ENCODE data around the gene PRIM1.
A peak's percentile ranks its signal among the peaks of the same experiment; 100 is the strongest.

PRIM1 gene

DNA sequence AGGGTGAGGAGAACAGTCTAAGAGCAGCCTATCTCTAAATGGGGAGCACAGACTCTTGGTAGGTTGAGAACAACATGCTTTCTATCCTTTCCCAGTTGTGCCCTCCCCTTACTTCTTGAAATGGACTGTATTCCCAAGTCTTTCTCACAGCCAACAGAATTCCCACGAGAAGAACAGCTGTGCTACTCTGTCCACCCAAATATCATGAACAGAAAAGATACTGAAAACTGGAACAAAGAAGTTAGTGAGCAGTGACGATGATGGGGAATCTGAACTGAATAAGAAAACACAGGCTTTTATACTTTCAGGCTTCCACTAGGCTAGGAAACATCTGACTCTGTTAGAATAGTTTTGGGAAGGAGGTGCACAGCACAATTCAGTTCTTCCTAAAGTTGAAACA lies 30.4 kb downstream of the PRIM1 start:
- TF ChIP-seq, protein P1, sequence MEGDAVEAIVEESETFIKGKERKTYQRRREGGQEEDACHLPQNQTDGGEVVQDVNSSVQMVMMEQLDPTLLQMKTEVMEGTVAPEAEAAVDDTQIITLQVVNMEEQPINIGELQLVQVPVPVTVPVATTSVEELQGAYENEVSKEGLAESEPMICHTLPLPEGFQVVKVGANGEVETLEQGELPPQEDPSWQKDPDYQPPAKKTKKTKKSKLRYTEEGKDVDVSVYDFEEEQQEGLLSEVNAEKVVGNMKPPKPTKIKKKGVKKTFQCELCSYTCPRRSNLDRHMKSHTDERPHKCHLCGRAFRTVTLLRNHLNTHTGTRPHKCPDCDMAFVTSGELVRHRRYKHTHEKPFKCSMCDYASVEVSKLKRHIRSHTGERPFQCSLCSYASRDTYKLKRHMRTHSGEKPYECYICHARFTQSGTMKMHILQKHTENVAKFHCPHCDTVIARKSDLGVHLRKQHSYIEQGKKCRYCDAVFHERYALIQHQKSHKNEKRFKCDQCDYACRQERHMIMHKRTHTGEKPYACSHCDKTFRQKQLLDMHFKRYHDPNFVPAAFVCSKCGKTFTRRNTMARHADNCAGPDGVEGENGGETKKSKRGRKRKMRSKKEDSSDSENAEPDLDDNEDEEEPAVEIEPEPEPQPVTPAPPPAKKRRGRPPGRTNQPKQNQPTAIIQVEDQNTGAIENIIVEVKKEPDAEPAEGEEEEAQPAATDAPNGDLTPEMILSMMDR (IDR thresholded peaks at IDR 0.05; ENCODE audit: low read length, missing control alignments): no peak
- peak overlapping the region; percentile 20 for H3K4me3 ChIP-seq (replicated peaks; ENCODE audit: low read depth, low read length)
- DNase-seq (ENCODE audit: low read depth): no peak

DNA sequence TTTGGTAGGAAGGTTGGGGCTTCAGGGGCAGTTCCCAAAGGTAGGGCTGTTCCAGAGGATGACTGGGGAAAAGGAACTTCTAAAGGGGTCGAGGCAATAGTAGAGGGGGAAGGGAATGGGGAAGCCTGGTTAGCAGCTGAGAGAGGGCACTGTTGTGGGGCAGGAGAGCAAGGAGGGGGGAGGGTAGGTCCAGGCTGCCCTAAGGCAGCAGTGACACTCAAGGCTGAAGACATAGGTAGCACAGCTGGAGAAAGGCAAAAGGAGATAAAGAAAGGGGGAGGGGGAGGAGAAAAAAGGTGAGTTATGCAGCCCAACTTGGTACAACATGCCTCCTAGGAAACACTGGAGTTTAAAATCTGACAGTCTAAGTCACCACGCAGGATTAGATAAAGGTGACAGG lies 30.9 kb downstream of the PRIM1 start:
- TF ChIP-seq, protein P1 (IDR thresholded peaks at IDR 0.05; ENCODE audit: low read length, missing control alignments): no peak
- no peak for DNase-seq (ENCODE audit: low read depth)
- H3K4me3 ChIP-seq (replicated peaks; ENCODE audit: low read depth, low read length): peak overlapping the region; percentile 20

DNA sequence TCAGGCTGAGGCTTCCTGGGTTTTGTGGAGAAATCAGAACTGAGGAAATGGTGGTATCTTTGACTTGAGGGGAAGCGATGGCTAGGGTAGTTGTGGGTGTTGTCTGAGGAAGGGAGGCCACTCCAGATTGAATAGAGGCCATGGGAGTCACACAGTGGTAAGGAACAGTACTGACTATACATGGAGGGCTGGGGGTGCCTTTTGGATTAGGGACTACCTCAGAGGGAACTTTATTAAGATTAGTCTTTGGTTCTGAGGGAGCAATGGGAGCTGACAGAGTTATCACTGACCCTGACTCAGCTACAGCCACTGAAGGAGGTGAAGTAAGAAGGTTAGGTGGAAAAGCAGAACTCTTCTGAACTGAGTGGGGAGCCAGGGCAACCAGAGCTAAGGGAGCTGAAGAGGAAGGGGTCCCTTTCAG lies 31.4 kb downstream of the PRIM1 start:
- no peak for DNase-seq (ENCODE audit: low read depth)
- TF ChIP-seq, protein P1 (IDR thresholded peaks at IDR 0.05; ENCODE audit: low read length, missing control alignments): no peak
- no peak overlapping the region for H3K4me3 ChIP-seq (replicated peaks; ENCODE audit: low read depth, low read length)

DNA sequence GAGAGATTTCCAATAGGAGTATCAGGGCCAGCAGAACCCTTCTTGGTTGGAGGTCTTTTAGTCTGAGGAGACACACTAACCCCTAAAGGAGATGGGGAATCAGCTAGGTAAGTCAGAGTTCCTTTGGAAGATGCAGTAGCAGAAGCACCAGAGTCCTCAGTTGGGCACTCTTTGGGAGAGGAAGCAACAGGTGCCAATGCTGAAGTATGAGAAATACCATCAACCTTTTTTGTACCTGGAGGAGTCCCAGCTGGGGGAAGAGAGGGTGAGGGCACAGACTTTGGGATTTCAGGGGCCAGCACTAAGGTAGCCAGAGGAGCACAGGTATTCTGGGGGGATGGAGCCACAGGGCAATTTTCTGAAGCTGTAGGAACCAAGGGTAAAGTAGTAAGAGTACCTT lies 33.1 kb downstream of the PRIM1 start:
- H3K4me3 ChIP-seq (replicated peaks; ENCODE audit: low read depth, low read length): no peak overlapping the region
- DNase-seq (ENCODE audit: low read depth): no peak
- TF ChIP-seq, protein P1 (IDR thresholded peaks at IDR 0.05; ENCODE audit: low read length, missing control alignments): no peak

DNA sequence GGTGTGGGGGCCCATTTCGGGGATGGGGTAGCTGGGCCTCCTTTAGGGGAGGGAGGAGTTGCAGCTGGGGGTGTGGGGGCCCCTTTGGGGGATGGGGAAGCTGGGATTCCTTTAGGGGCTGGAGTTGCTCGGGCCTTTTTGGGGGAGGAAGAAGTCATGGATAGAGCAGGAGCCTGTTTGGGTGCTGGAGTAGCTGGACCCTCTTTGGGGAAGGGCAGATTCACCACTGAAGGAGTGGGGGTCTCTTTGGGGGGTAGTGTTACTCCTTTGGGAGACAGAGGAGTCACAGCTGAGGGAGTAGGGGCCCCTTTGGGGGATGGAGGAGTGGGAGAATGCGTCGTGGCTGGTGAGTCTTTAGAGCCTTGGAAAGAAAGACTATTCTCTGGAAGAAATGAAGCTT lies 33.5 kb downstream of the PRIM1 start:
- TF ChIP-seq, protein P1 (IDR thresholded peaks at IDR 0.05; ENCODE audit: low read length, missing control alignments): no peak
- DNase-seq (ENCODE audit: low read depth): no peak
- no peak overlapping the region for H3K4me3 ChIP-seq (replicated peaks; ENCODE audit: low read depth, low read length)

DNA sequence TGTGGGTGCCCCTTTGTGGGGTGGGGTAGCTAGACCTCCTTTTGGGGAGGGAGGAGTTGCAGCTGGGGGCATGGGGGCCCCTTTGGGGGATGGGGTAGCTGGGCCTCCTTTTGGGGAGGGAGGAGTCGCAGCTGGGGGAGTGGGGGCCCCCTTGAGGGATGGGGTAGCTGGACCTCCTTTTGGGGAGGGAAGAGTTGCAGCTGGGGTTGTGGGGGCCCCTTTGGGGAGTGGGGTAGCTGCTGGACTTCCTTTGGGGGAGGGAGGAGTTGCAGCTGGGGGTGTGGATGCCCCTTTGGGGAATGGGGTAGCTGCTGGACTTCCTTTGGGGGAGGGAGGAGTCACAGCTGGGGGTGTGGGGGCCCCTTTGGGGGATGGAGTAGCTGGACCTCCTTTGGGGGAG lies 34.0 kb downstream of the PRIM1 start:
- no peak for DNase-seq (ENCODE audit: low read depth)
- H3K4me3 ChIP-seq (replicated peaks; ENCODE audit: low read depth, low read length): no peak overlapping the region
- TF ChIP-seq, protein P1 (IDR thresholded peaks at IDR 0.05; ENCODE audit: low read length, missing control alignments): no peak

All from fibroblast of pulmonary artery (primary cell).